ENCODE results near the gene DNTTIP2. TPM values are rescaled to one million over a fixed set of nuclear protein-coding genes. Genes with fewer than 3 reads are reported as not detected.
"Not testable (repeated sequence)": the region's sequence is repeated elsewhere in the genome, so short reads cannot be mapped to it uniquely, and the experiment has no call there.

The DNTTIP2 gene
- total RNA-seq, 1 experiment from 2014 or later: 50.1 TPM

DNA sequence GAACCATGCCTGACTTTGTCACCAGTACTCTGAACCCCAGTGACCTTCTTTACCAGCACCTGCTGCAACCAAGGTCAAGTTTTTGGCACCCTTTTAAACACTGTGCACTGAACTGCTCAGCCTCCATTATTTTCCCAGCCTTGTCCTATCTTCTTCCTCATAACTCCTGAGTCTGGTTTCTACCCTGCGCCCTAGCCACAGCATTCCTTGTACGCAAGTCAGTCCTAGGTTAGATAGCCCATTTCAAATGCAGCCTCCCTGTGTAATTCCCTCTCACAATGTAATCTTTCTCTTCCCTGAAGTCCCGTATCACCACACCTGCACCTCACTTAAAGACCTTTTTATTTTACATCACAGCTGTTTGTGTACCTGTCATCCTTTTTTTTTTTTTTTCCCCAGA, 37.2 kb downstream of the DNTTIP2 start:
- DNase-seq (ENCODE audit: low read depth): no peak

DNA sequence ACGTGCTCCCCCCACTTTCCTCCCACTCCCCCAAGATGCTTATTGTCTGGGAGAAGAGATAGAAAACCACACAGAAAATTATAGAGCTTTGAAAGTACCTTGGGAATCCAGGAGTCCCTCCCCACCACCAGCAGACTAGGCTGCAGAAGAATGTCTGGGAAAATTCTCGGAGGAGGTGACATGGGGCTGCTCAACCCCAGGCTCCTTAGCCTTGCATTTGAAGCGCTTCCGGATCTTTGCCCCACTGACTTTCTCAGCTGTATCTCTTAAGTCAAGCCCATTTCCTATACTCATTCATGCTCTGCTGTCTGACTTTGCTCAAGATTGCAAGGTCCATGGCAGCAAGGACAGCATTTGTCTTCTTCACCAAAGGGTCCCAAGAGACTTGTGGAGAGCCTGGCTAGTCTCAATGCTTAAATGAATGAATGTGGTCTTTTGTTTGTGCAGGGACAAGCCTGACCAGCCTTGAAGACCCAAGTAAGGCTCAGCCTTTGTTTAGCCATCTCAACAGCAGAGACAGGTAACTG, 38.0 kb downstream of the DNTTIP2 start:
- DNase-seq (ENCODE audit: low read depth): no peak

DNA sequence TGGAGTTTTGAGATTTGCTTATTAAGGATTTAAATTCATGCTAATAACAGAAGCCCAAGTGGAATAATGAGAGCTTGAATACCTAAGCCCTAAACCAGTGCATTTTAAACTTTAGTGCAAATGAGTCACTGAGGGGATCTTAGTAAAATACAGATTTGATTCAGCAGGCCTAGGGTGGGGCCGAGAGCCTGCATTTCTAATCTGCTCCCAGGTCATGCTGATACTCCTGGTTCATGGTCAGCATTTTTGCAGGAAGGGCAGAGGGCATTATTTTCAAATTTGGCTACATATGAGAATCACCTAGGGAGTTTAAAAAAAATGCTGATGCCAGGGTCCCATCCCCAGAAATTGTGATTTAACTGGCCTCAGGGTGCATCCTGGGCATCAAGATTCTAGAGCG, 39.3 kb downstream of the DNTTIP2 start:
- DNase-seq (ENCODE audit: low read depth): no peak

DNA sequence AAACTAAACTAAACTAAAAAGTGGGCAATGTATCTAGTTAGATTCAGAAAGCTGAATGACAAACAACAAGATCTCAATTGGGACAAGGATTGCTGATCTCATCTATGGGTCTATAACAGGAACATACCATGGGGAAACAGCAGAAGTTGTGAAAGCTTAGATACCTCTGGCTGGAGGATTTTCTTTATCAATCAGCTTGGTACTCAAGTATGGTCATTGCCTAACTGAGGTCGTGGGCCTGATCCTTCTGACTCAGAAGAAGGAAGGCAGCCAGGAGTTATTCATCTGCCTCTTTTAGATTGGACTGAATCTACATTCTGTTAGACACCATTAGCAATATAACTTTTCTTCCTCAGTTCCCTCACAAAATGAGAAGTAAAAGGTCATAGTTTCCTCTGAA, 39.7 kb downstream of the DNTTIP2 start:
- DNase-seq (ENCODE audit: low read depth): peak; percentile 59

DNA sequence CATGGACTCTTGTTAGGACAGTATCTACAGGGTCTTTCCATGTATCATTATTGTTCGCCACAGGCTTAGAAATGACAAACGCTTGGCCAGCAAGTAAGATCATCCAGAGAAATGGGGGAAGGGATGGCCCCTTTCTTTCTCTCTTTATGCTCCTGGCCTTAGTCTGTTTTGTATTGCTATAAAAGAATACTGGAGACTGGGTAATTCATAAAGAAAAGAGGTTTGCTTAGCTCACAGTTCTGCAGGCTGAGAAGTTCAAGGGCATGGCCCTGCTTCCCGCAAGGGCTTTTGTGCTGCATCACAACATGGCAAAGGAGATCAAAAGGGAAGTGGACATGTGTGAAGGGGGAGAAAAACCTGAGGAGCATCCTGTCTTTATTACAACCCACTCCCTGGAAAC, 41.0 kb downstream of the DNTTIP2 start:
- DNase-seq (ENCODE audit: low read depth): no peak

DNA sequence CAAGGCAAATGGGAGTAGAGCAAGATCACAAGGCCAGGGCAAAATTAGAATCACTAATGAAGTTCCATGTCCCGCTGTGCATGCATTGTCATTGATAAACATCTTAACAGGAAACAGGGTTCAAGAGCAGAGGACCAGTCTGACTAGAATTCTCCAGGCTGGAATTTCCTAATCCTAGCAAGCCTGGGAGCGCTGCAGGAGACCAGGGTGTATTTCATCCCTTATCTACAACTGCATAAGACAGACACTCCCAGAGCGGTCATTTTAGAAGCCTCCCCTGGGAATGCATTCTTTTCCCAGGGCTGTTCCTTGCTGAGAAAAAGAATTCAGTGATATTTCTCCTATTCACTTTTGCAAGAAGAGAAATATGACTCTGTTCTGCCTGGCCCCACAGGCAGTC, 45.7 kb downstream of the DNTTIP2 start:
- DNase-seq (ENCODE audit: low read depth): not testable (repeated sequence)

DNA sequence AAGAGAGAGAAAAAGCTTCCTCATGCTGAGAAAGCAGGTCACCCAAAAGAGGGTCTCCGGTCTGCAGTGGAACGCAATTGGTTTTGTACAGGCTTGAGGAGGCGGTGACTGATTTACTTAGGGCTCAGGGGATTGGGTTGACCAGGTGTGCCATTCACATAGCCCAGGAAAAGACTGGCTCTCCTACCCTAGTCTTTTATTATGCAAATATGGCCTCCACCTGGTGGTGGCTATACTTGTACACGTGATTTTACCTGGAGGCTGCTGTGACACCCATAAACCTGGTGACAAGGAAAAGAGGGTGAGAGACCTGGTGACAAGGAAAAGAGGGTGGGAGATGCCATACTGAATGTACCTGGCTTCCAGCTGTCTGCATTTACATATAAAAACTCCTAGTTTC, 49.9 kb downstream of the DNTTIP2 start:
- no peak for DNase-seq (ENCODE audit: low read depth)

DNA sequence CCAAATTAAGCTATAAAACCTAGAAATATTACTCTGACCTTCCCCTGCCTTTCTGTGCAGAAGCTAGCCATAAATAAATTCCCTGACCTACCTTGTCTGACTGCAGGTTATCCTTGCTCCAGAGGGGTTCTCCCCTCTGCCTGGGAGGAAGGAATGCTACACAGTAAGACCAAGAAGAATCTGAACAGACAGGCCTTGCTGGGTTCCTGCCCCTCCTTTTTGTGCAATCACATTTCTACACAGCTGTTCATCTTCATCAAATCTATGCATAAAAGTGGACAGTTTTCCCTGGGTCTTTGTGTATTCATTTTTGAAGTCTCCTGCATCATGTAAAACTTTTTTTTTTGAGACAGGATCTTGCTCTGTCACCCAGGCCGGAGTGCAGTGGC, 50.6 kb downstream of the DNTTIP2 start:
- DNase-seq (ENCODE audit: low read depth): no peak

DNA sequence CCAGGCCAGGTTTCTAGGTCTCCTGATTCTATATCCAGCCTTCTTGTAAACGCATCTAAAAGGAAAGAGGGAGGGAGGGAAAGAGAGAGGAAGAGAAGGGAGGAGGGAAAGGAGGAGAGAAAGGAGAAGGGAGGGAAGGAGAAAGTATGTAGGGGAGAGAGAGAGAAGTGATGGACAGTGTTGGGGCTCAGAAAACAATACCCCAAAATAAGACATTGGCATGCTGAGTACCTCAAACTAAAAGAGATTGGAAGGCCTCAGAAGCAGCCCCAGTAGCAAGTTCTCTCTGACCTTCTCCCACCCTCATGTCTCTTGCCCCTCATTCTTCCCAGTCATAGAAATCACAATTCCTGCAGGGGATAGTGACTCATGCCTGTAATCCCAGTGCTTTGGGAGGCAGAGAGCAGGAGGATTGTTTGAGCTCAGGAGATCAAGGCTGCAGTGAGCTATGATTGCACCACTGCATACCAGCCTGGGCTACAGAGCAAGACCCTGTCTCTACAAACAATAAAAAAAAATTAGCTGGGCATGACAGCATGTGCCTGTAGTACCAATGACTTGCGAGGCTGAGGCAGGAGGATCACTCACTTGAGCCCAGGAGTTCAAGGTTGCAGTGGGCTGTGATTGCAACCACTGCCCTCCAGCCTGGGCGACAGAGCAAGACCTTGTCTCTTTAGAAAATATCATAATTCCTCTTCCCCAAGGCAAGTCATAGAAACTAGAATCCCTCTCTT, 51.2 kb downstream of the DNTTIP2 start:
- peak; percentile 60 for DNase-seq (ENCODE audit: low read depth)

DNA sequence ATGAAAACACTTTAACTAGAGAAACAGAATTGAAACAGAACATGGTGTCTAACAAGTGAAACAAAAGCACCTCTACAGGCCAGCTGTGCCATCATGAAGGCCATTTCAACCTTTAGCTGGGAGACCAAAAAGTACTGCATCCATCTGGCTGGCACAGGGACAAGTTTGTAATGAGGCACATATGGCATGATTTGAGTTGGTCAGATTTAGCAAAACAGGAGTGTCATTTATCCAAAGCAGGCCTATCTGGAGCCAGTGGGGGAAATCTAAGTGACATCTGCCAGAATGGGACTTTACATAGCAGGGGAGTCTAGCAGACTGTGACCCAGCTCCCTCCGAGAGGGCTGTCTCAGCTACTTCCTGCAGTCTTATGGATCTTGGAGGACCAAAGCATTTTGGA, 51.9 kb downstream of the DNTTIP2 start:
- no peak for DNase-seq (ENCODE audit: low read depth)

DNA sequence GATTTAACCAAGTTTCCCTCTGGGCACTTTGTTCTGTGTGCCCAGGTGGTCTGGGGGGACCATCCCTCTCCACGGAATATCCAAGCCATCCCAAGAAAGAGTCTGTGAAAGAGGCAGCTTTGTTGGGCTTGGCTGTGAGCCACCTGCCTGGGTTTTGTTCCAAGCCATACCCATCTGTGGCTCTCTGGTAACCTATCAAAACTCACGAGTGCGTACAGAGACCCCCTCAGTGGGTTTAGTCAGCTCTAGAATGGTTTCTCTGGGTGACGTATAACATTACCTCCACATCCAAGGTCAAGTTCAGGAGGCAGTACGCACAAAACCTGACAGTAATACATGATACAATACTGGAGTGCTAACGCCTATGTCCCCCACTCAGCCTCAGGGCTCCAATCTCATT, 54.2 kb downstream of the DNTTIP2 start:
- DNase-seq (ENCODE audit: low read depth): no peak

DNA sequence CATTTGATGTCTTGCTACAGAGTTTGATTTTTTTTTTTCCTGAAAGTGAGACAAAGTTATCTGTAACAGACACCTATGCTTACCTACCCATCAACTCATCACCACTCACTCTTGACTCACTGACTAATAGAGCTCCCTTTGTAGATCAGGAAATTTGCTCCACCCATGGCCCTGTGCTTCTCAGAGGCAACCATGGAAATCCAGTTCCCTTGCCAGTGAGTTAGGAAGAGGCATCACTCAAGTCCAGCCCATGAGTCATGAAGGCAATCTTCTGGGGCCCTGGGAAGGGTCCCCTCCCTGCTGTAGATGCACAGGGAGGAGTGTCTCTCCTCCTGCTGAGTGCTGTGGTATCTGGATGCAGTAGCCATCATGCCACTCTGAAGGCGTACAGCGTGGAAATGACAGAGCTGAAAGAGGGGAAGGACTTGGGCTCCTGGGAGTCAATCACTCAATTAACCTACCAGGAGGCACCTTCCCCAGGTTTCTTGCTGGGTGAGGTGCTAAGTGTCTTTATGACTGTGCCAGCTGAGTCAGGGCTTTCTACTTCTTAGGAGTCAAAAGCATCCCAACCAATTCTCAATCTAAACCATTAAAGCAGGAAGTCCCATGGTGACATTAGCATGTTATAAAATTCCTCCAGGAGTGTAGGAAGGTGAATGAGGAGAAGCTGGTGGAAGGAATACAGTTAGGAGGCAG, 56.1 kb downstream of the DNTTIP2 start:
- DNase-seq (ENCODE audit: low read depth): no peak

DNA sequence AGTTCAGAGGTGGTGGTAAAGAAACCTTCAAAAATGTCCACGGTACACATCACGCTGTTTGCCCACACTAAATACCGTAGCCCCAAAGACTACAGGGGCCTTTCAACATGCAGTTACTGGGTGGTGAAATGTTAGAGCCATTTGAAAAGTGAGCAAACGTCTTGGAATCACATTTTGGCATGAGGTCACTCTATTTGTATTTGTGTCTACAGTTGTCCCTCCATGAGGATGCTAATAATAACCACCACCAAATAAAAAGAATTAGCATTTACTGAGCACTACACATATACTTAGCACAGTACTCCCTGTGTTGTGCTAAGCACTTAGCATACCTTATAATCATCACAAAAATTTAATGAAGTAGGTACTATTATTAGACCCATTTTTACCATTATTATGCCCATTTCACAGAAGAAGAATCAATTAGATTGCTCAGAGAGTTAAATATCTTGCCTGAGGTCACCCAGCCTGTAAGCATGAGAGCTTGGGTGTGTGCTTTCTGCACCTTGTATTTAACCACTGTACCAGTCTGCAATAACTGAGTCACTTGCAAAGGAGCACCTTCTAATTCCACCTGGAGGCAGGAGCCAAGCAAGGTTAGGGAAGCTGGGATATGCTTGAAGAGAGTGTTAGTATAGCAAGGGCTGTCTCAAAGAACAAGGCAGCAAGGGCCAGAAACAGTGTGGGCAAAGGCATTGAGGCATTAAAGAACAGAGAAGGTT, 57.4 kb downstream of the DNTTIP2 start:
- no peak for DNase-seq (ENCODE audit: low read depth)

DNA sequence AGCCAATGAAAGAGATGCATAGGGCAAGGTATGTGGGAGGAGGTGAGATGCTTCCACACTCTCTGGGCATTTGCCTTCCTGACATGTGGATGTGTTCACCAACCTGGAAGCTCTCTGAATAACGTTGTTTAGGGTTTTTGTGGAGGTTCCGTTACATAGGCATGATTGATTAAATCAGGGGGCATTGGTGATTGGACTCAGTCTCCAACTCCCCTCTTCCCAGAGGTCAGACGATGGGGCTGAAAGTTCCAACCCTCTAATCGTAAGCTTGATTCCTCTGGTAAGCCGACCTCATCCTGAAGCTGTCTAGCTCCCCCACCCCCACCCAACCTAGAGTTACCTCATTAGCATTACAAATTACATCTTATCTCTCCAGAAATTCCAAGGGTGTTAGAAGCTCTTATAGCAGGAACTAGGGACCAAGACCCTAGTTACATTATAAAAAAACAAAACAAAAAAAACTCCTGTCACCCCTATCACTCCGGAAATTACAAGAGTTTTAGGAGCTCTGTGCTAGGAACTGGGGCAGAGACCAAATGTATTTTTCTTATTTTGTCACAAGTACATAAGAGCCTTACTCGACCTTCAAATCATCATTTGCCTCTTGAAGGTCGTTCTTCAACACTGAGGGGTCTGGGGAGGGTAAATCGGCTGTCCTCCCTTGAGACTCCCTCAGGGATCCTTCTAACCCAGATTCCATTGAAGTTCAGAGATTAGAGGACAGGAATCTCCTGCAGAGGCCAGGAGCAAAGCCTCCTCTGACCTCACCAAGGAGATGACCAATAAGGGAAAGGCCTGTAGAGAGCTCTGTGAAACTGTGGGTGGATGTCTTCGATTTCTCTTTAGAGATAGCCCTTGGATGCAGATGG, 58.2 kb downstream of the DNTTIP2 start:
- no peak for DNase-seq (ENCODE audit: low read depth)

DNA sequence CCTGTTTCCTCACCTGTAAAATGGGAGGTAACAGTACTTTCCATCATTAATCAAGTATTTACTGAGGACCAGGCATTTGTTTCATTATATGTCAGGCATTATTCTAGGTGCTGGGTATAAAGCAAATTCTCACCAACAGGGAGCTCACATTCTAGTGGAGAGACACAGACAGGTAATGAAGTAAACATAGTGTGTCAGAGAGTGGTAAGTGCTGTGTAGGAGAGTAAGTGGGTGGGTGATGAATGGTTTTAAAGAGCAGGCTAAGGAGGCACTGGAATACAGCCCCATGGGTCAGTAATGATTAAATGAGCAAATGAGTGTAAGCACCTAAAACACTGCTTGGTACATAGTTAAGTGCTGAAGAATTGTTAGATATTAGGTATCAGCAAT, 60.4 kb downstream of the DNTTIP2 start:
- DNase-seq (ENCODE audit: low read depth): no peak

DNA sequence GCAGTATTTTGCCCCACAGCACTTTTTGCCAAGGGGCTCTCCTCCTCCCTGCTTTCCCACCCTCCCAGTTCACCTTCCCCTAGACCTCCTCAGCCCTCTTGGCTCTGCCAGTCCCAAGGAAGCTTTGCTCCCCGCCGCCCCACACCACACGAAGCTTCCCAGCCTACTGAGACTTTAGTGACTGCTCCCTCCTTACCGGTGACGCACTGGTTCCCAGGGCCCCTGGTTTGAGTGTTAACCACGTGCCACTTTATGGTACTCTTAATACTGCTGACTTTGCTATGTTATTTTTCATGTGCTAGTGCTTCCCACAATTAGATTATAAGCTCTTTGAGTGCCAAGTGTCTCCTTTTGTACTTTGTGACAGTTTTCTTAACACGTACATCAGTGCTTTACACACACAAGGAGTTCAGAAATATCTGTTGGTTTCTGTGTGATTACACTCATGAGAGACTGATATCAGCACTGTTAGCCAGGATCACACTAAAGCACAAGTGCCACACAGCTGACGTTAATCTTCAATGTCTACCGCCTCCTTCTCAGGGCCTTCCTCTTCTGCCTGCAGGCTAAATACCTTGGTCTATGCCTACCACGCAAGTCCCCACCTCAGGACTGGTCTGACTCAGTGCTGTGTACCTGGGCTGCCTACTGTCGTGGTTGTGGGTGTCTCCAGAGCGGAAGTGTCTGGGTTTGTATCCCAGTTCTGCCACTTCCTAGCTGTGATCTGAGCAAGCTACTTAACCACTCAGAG, 61.0 kb downstream of the DNTTIP2 start:
- DNase-seq (ENCODE audit: low read depth): peak; percentile 40

DNA sequence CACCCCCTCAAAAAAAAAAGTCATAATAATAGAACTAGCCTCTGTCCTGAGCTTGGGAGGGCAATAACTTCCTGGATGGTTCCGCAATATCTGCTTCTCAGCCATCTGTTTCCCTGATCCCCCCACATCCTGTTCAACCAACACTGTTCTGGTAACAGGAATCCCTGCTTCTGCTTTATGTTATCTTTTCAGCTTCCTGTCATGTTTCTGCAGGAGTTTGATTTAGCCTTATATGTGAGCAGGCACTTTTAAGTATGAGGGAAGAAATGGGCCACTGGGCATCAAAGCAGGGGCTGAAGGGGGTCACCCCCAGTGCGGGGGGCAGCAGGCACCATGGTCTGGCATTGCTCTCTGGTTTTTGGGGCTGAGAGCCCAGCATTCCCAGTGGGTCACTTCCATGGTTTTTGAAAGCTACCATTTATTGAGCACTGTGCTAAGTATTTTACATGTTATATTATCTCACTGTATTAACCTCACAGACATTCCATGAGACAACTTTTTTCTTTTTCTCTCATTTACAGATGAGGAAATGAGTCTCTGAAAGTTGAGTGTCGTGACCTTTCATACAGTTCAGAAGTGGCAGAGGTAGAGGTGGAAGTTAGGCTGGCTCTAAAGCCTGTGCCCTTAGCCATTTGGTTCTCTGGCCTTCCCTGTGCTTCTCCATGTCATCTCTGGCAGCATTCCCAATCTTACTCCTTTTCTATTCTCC, 61.9 kb downstream of the DNTTIP2 start:
- peak; percentile 36 for DNase-seq (ENCODE audit: low read depth)
